H9 (cell line): ENCODE data around the gene NOP56. TPM values are rescaled to one million over a fixed set of nuclear protein-coding genes. Genes with fewer than 3 reads are reported as not detected.
A peak's percentile ranks its signal among the peaks of the same experiment; 100 is the strongest.

Source experiments
- DNase-seq: peaks from one replicate; pipeline ENCODE4 v3.0.0-alpha.2; 2017
- H2AFZ ChIP-seq: one replicate; pipeline ENCODE4 v1.6.1; 2013; ENCODE audit warnings: mild to moderate bottlenecking, low read length, control low read depth, moderate library complexity
- H2AK5ac ChIP-seq: 2 replicates; pipeline ENCODE4 v1.6.1; 2013; ENCODE audit warnings: low read length, control low read depth, mixed read lengths; ENCODE audit not compliant: insufficient read length
- H2BK120ac ChIP-seq: one replicate; pipeline ENCODE4 v1.6.1; 2013; ENCODE audit warnings: low read depth, mild to moderate bottlenecking, low read length, control low read depth, inconsistent platforms; ENCODE audit not compliant: poor library complexity, severe bottlenecking
- H2BK12ac ChIP-seq: 2 replicates; pipeline ENCODE4 v1.6.1; 2013; ENCODE audit warnings: low read length, control low read depth, mixed read lengths, low read depth; ENCODE audit not compliant: insufficient read length
- H2BK15ac ChIP-seq: 2 replicates; pipeline ENCODE4 v1.6.1; 2013; ENCODE audit warnings: low read depth, low read length, control low read depth
- H2BK20ac ChIP-seq: one replicate; pipeline ENCODE4 v1.6.1; 2013; ENCODE audit warnings: low read depth, mild to moderate bottlenecking, low read length, control low read depth, inconsistent platforms; ENCODE audit not compliant: poor library complexity, severe bottlenecking
- H2BK5ac ChIP-seq: 2 replicates; pipeline ENCODE4 v1.6.1; 2013; ENCODE audit warnings: low read length, control low read depth, mixed read lengths; ENCODE audit not compliant: insufficient read length
- H3K14ac ChIP-seq: 2 replicates; pipeline ENCODE4 v1.6.1; 2013; ENCODE audit warnings: low read length, control low read depth; ENCODE audit not compliant: insufficient read depth
- H3K18ac ChIP-seq: 2 replicates; pipeline ENCODE4 v1.6.1; 2013; ENCODE audit warnings: low read depth, mild to moderate bottlenecking, mixed read lengths, low read length, control low read depth; ENCODE audit not compliant: insufficient read length
- H3K23ac ChIP-seq: 2 replicates; pipeline ENCODE4 v1.6.1; 2013; ENCODE audit warnings: low read length, control low read depth, mixed read lengths, low read depth; ENCODE audit not compliant: insufficient read length
- H3K23me2 ChIP-seq: 2 replicates; pipeline ENCODE4 v1.6.1; 2013; ENCODE audit warnings: low read depth, mild to moderate bottlenecking, mixed read lengths, low read length, control low read depth; ENCODE audit not compliant: insufficient read length, poor library complexity, severe bottlenecking
- H3K27ac ChIP-seq: 2 replicates; pipeline ENCODE4 v1.5.1; 2013; ENCODE audit warnings: low read length, control low read depth, mixed read lengths, low read depth; ENCODE audit not compliant: insufficient read length
- H3K27me3 ChIP-seq: 2 replicates; pipeline ENCODE4 v1.6.1; 2013; ENCODE audit warnings: low read length, control low read depth, inconsistent platforms; ENCODE audit not compliant: insufficient read depth
- H3K4ac ChIP-seq: 2 replicates; pipeline ENCODE4 v1.6.1; 2013; ENCODE audit warnings: low read depth, mild to moderate bottlenecking, control low read depth, inconsistent platforms, low read length, moderate library complexity
- H3K4me1 ChIP-seq: 2 replicates; pipeline ENCODE4 v1.6.1; 2013; ENCODE audit warnings: low read length, control low read depth, inconsistent platforms; ENCODE audit not compliant: insufficient read depth
- H3K4me2 ChIP-seq: 2 replicates; pipeline ENCODE4 v1.6.1; 2013; ENCODE audit warnings: low read length, control low read depth, mixed read lengths; ENCODE audit not compliant: insufficient read length, insufficient read depth
- H3K56ac ChIP-seq: 2 replicates; pipeline ENCODE4 v1.6.1; 2013; ENCODE audit warnings: low read depth, mild to moderate bottlenecking, mixed read lengths, low read length, control low read depth; ENCODE audit not compliant: insufficient read length
- H3K79me1 ChIP-seq: 2 replicates; pipeline ENCODE4 v1.6.1; 2013; ENCODE audit warnings: low read depth, mild to moderate bottlenecking, moderate library complexity, low read length, control low read depth, inconsistent platforms; ENCODE audit not compliant: insufficient read depth, poor library complexity, severe bottlenecking
- H3K79me2 ChIP-seq: 2 replicates; pipeline ENCODE4 v1.6.1; 2013; ENCODE audit warnings: low read length, control low read depth, inconsistent platforms; ENCODE audit not compliant: insufficient read depth
- H3K9ac ChIP-seq: 2 replicates; pipeline ENCODE4 v1.6.1; 2013; ENCODE audit warnings: low read length, control low read depth, mixed read lengths; ENCODE audit not compliant: insufficient read length; ENCODE audit errors: extremely low read depth
- H3K9me3 ChIP-seq: one replicate; pipeline ENCODE4 v1.6.1; 2013; ENCODE audit warnings: low read depth, low read length, inconsistent platforms; ENCODE audit not compliant: control insufficient read depth
- H3T11ph ChIP-seq: one replicate; pipeline ENCODE4 v1.6.1; 2013; ENCODE audit warnings: mild to moderate bottlenecking, low read length, control low read depth, inconsistent platforms
- H4K20me1 ChIP-seq: one replicate; pipeline ENCODE4 v1.6.1; 2013; ENCODE audit not compliant: control insufficient read depth, insufficient read length, insufficient read depth
- H4K5ac ChIP-seq: 2 replicates; pipeline ENCODE4 v1.6.1; 2013; ENCODE audit warnings: low read depth, mild to moderate bottlenecking, mixed read lengths, low read length, control low read depth; ENCODE audit not compliant: insufficient read length
- H4K8ac ChIP-seq: replicated peaks from 2 replicates; pipeline ENCODE4 v1.6.1; 2013; ENCODE audit warnings: low read length, control low read depth, mixed read lengths, low read depth; ENCODE audit not compliant: insufficient read length
- H4K91ac ChIP-seq: 2 replicates; pipeline ENCODE4 v1.6.1; 2013; ENCODE audit warnings: low read depth, mild to moderate bottlenecking, moderate library complexity, mixed read lengths, low read length, control low read depth; ENCODE audit not compliant: insufficient read length
- H3K27ac Mint-ChIP-seq, 3 experiments: 2 replicates in 2 of 3; 3 replicates in 1 of 3; pipeline ENCODE4 v1.8.0; 2020 to 2021; ENCODE audit warnings: mixed read lengths in 3 of 3, mild to moderate bottlenecking in 1 of 3, moderate library complexity in 1 of 3
- H3K27me3 Mint-ChIP-seq: 2 replicates; pipeline ENCODE4 v1.8.0; 2021; ENCODE audit warnings: low read depth, mild to moderate bottlenecking, moderate library complexity, mixed read lengths
- H3K36me3 Mint-ChIP-seq, 3 experiments: 2 replicates in 2 of 3; 3 replicates in 1 of 3; pipeline ENCODE4 v1.8.0; 2020 to 2021; ENCODE audit warnings: low read depth in 3 of 3, mixed read lengths in 3 of 3; ENCODE audit not compliant: insufficient read depth in 1 of 3
- H3K4me1 Mint-ChIP-seq, 2 experiments: 2 replicates each; pipeline ENCODE4 v1.8.0; 2020; ENCODE audit warnings: mixed read lengths in 2 of 2
- H3K4me3 Mint-ChIP-seq, 2 experiments: 2 replicates in 1 of 2; 3 replicates in 1 of 2; pipeline ENCODE4 v1.8.0; 2020 to 2021; ENCODE audit warnings: mild to moderate bottlenecking in 2 of 2, mixed read lengths in 2 of 2, moderate library complexity in 1 of 2
- H3K9me3 Mint-ChIP-seq, 2 experiments: 2 replicates in 1 of 2; 3 replicates in 1 of 2; pipeline ENCODE4 v1.8.0; 2020; ENCODE audit warnings: mild to moderate bottlenecking in 2 of 2, mixed read lengths in 2 of 2, moderate library complexity in 1 of 2
- WGBS: extraction: QIAGEN DNeasy Blood & Tissue Kit; methylation state at CpG from one replicate; pipeline ENCODE4 v1.1.7; 2013; ENCODE audit warnings: missing lambda C conversion rate, low lambda C conversion rate, mixed read lengths; ENCODE audit not compliant: insufficient read length; ENCODE audit errors: extremely low coverage; 5-methylcytosine and 5-hydroxymethylcytosine counted together
- total RNA-seq: library from RNA; stranded (reverse); gene quantifications from 2 replicates; pipeline ENCODE4 v1.2.1, GENCODE V29; 2021
- TF ChIP-seq, protein P1 (sequence below): fragments of 200-600 bp; sonication (generic); conservative IDR thresholded peaks from 3 replicates; pipeline ENCODE4 v1.8.0; 2021; ENCODE audit warnings: antibody characterized with exemption, mild to moderate bottlenecking

The NOP56 gene
- total RNA-seq, 1 experiment from 2014 or later, result 774 TPM

DNA sequence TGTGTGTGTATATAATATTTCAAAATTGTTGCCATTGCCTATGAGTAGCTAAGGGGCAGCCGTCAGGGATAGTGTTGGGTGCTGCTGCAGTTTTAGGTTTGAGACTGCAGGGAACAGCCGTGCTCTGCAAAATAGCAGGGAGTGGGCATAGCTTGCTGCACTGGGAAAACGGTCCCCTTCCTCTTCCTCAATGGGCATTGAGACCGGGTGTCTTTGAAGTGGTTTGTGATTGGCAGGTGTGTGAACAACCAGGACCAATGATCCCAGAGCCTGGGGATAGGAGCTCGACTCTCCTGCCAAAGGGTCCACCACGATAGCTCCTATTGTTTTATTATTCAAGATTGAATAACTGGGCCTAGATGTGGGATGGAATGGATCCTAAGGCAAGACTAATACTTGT lies 35.1 kb downstream of the NOP56 start:
- Histone ChIP-seq H3K27me3 (peaks cover 31% of the 10 kb centered on the region), H3K4ac (no peak overlapping the region), H2BK120ac (no peak overlapping the region), H3K18ac (no peak overlapping the region), H2BK15ac (no peak overlapping the region), H4K20me1 (peaks cover 4% of the 10 kb centered on the region), H3K23ac (no peak overlapping the region), H2BK12ac (no peak overlapping the region), H2AFZ (no peak overlapping the region), H4K91ac (no peak overlapping the region), H4K8ac (no peak overlapping the region), H4K5ac (no peak overlapping the region), H3K4me2 (peak overlapping the region; percentile 53), H3K56ac (no peak overlapping the region), H3K23me2 (peaks cover 4% of the 10 kb centered on the region), H2AK5ac (no peak overlapping the region), H3K79me2 (no peaks in the 10 kb centered on the region), H3K14ac (no peak overlapping the region), H3K9ac (no peak overlapping the region), H3T11ph (no peak overlapping the region), H3K4me1 (no peaks in the 10 kb centered on the region), H3K9me3 (no peaks in the 10 kb centered on the region), H3K27ac (no peak overlapping the region), H2BK5ac (no peak overlapping the region), H2BK20ac (no peak overlapping the region), H3K79me1 (no peaks in the 10 kb centered on the region)
- WGBS, result no CpG with 5 or more reads among the region's 6 CpGs
- Mint-ChIP-seq H3K4me1 (peaks cover 9 to 19% of the 10 kb centered on the region in 2 experiments), H3K4me3 (peak overlapping the region in 1 of 2 experiments; percentile 37; a peak in 1 of 5 replicates), H3K36me3 (peaks cover 0 to 5% (median 0%) of the 10 kb centered on the region in 3 experiments; a peak in 2 of 7 replicates), H3K9me3 (peaks cover 2 to 3% of the 10 kb centered on the region in 2 experiments; a peak in 4 of 5 replicates), H3K27me3 (peaks cover 93% of the 10 kb centered on the region), H3K27ac (no peak overlapping the region)
- DNase-seq, result no peak
- TF ChIP-seq, protein P1, sequence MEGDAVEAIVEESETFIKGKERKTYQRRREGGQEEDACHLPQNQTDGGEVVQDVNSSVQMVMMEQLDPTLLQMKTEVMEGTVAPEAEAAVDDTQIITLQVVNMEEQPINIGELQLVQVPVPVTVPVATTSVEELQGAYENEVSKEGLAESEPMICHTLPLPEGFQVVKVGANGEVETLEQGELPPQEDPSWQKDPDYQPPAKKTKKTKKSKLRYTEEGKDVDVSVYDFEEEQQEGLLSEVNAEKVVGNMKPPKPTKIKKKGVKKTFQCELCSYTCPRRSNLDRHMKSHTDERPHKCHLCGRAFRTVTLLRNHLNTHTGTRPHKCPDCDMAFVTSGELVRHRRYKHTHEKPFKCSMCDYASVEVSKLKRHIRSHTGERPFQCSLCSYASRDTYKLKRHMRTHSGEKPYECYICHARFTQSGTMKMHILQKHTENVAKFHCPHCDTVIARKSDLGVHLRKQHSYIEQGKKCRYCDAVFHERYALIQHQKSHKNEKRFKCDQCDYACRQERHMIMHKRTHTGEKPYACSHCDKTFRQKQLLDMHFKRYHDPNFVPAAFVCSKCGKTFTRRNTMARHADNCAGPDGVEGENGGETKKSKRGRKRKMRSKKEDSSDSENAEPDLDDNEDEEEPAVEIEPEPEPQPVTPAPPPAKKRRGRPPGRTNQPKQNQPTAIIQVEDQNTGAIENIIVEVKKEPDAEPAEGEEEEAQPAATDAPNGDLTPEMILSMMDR, result no peak
